Cardiac fibroblast (primary cell): ENCODE measurements around the gene PARD6G.

Experiments used
- DNase-seq, 2 donors: peaks; one replicate each; pipeline versions ENCODE4 v3.0.0 to v3.0.0-alpha.2; 2010; ENCODE audit warnings: low read depth in 2 of 2
- H3K4me3 ChIP-seq, 2 donors: replicated peaks in 1 of 2; 1 replicate in 1 of 2; 2 replicates in 1 of 2; pipeline ENCODE4 v1.5.1; 2011; ENCODE audit warnings: low read depth in 2 of 2, low read length in 2 of 2, mild to moderate bottlenecking in 2 of 2, moderate library complexity in 1 of 2
- TF ChIP-seq, protein P1 (sequence below): IDR thresholded peaks from one replicate; pipeline ENCODE4 v1.5.1; 2011; ENCODE audit warnings: low read depth, mild to moderate bottlenecking, low read length, inconsistent platforms

PARD6G gene

DNA sequence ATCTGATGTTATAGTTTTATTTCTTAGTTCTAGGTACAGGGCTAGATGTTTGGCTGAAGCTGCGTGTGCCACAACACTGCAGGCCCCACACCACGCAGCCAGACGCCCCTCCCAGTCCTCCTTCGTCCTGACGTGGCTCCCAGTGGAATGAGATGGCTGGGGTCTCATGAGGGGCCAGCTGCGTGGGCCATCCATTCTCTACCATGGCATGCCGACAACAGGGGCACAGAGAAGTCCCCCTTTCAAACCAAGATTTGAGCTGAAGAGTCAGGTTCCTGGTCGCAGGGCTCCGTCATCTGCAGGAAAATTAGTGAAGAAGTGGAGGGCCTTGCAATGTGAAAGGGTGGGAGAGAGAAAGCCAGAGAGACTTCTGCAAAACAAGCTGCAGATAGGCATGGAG is 64.5 kb downstream of the PARD6G start:
- TF ChIP-seq, protein P1, sequence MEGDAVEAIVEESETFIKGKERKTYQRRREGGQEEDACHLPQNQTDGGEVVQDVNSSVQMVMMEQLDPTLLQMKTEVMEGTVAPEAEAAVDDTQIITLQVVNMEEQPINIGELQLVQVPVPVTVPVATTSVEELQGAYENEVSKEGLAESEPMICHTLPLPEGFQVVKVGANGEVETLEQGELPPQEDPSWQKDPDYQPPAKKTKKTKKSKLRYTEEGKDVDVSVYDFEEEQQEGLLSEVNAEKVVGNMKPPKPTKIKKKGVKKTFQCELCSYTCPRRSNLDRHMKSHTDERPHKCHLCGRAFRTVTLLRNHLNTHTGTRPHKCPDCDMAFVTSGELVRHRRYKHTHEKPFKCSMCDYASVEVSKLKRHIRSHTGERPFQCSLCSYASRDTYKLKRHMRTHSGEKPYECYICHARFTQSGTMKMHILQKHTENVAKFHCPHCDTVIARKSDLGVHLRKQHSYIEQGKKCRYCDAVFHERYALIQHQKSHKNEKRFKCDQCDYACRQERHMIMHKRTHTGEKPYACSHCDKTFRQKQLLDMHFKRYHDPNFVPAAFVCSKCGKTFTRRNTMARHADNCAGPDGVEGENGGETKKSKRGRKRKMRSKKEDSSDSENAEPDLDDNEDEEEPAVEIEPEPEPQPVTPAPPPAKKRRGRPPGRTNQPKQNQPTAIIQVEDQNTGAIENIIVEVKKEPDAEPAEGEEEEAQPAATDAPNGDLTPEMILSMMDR, result no peak
- no peak overlapping the region for H3K4me3 ChIP-seq
- no peak for DNase-seq

DNA sequence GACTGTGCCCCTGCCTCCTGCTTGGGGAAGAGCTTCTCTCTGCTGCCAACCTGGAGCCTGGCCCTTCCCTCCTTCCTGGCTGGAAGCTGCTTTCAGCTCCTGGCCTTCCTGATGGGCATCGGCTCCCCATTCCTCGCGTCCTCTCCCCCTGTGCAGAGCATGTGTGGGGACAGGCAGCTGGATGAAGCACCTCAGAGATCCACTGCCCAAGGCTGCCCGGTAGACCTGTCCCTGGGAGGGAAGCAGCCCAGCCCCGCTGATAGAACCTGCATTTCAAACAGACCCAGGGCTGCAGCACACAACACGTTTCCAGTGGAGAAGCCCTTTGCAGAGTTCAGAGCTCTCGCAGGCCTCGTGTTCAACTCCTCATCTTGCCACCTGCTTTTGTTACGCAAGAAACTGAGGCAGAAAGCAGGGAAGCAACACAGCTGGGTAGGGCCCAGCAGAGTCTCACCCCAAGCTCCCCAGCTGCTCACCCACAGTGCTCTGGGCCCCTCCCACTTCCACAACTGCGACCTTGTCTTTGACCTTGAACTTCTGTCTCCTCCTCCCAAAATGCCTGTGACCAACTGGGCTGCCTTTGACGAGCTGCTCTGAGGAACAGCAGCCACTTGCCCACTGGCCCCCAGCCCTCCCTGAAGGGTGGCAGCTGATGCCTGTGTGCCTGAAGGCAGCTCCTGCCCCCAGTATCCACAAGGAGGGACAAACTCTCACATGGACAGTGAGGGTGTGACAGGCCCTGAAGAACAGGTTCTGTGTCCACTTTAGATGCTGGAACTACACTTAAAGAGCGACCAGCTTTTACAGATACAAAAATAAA is 65.5 kb downstream of the PARD6G start:
- TF ChIP-seq, protein P1, result no peak
- DNase-seq, result no peak

DNA sequence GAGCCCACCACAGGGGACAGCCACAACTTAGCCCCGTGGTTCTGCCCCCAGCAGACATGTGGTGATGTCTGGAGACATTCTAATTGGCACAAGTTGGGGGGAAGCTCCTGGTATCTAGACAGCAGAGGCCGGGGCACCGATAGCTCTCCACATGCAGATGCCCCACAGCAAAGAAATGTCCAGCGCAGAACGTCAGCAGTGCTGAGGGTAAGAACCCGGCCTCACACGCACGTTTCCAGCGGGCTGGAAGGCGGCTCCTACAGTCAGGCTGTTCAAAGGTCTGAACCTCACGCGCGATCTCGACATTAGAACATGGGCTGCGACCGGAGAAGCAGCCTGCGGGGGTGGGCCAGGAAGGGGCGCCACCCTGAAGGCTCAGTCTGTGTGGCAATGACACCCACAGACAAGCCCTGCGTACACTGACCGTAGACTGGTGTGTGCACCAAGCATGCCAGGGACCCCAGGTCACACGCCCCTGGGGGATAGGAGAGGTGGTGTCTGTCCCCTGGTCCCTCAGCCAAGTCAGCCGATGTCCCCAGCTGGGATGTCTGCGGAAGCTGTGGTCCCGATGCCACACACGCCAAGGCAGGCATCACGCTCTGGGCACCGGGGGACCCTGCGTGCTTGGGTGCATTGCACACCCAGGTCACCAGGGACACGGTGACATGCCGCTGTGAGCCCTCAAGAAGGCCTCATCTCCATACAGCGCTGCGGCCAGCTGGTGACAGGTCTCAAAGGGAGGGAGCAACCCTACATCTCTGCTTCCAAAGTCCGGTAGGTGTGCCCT is 66.3 kb downstream of the PARD6G start:
- TF ChIP-seq, protein P1, result no peak

More for the DNA sequence above, 65.5 kb downstream of the PARD6G start:
- H3K4me3 ChIP-seq, result no peak overlapping the region

DNA sequence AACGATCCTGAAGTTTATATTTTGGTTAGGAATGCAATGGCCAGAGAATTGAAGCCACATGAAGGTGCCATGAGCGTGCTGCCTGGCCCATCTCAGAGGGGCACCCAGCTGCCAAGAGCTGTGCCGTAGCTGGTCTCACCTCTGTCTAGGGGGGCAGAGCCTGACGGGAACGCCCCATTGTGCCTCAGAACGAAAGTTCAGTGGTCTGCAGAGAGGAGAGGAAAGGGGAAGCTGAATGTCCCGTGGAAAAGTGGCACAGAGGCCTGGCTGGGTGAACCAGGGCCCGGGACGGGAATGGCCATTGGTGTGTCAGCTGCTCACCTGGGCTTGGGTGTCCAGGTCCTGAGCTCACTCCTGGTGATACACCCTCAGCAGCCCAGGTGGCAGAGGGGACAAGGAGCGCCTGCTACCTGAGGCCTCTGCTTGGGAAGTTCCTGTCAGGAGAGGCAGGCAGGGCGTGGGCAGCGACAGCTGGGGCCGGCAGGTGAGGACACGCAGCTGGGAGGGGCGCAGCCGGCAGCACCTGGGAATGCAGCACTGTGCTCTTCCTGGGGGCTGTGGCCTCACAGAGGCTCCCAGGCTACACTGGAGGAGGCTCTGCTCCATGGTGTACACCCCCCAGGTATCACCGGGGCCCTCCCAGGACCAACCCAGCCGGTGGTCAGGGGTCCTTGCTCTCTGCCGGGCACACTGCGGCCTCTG is 67.3 kb downstream of the PARD6G start:
- TF ChIP-seq, protein P1, result no peak
- no peak overlapping the region for H3K4me3 ChIP-seq
- DNase-seq, result no peak

More for the DNA sequence above, 66.3 kb downstream of the PARD6G start:
- H3K4me3 ChIP-seq, result no peak overlapping the region
- DNase-seq, result no peak

DNA sequence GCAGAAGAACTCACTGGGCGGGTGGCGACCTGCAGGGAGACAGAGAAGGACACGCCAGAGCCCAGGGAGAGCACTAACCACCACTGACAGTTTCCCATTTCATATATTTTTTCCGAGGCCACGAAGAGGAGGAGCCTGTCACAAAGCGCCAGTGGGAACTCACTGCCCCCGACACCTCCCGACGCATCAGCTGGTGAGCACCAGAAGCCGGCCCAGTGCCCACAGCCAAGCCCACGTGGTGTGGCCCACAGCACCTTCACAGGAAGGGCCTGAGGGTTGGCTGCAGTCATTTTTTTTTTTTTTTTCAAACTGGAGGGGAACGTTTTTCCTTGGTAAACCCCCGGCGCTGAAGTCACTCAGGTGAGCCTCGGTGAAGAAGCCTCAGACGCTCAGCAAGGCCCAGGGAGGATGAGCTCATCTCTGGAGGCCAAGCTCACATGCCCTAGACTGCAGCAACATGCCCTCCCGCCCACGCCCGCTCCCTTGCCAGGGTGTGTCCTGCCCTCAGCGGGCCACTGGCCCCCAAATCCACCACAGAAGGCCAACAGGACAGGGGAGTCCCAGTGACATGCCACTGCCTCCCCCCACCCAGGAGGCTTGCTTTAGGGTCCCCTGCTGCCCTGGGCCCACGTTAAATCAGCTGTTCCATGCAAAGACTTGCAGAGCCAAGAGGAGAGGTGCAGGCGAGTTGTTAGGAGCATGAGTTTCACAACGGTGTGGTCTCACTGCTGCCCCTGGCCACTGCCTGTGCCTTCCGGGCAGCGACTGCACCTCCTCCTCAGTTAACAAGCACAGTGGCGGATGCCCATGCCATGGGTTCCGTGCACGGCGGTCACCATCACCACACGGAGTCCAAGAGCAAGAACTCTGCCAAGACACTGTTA is 68.1 kb downstream of the PARD6G start:
- TF ChIP-seq, protein P1, result no peak

DNA sequence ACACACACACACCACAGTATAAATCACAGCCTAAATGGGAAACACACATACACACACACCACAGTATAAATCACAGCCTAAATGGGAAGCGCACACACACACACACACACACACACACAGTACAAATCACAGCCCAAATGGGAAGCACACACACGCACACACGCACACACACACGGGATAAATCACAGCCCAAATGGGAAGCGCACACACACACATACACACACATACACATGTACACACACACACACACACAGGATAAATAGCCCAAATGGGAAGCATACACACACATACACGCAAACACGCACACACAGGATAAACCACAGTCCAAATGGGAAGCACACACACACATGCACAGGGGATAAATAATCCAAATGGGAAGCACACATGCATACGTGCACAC is 70.2 kb downstream of the PARD6G start:
- TF ChIP-seq, protein P1, result no peak

More for the DNA sequence above, 68.1 kb downstream of the PARD6G start:
- DNase-seq, result no peak
- H3K4me3 ChIP-seq, result no peak overlapping the region

More for the DNA sequence above, 70.2 kb downstream of the PARD6G start:
- no peak overlapping the region for H3K4me3 ChIP-seq
- no peak for DNase-seq
